Measurements from ENCODE around the gene MCC. TPM values are rescaled to one million over a fixed set of nuclear protein-coding genes. Genes with fewer than 3 reads are reported as not detected.

Gene MCC
- total RNA-seq, 1 donor from 2014 or later, result 2.5 TPM

DNA sequence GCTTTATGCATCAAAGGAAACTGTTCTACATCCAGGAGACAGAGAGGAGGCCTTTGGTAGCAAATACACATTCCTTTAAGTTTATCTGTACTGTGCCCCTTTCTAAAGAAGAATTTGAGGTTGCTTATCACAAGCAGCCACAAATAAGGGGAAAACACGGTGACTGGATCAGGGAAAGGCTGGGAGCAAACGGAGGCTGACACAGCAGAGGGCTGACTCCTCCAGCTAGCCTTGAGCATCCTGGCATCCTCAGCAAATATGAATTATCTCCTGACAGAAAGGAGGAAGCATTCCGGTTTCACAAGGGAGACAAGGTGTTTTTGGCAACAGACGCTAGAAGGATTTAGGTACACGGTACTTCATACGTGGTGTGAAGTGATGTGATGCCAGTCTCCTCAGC lies 378.1 kb downstream of the MCC start:
- H3K4me2 ChIP-seq, result no peak overlapping the region
- no peaks in the 10 kb centered on the region for H3K79me2 ChIP-seq (ENCODE audit: low read depth)
- Mint-ChIP-seq H3K36me3 (peaks cover 7% of the 10 kb centered on the region), H3K9me3 (peaks cover 11% of the 10 kb centered on the region), H3K27me3 (ENCODE audit: insufficient read depth, low read depth) (no peaks in the 10 kb centered on the region), H3K4me1 (no peaks in the 10 kb centered on the region), H3K27ac (no peak overlapping the region), H3K4me3 (no peak overlapping the region)
- DNase-seq (ENCODE audit: low spot score), result no peak
- no peaks in the 10 kb centered on the region for H4K20me1 ChIP-seq (ENCODE audit: low read depth)
- H3K27ac ChIP-seq, result no peak overlapping the region
- H3F3A ChIP-seq (ENCODE audit: low read depth), result no peaks in the 10 kb centered on the region
- no peak overlapping the region for H2AFZ ChIP-seq (replicated peaks)
- H3K4me1 ChIP-seq, result no peaks in the 10 kb centered on the region
- H3K9ac ChIP-seq, result no peak overlapping the region
- H3K4me3 ChIP-seq, result no peak overlapping the region
- no peaks in the 10 kb centered on the region for H3K9me3 ChIP-seq (ENCODE audit: low read depth)
- TF ChIP-seq EZH2 (IDR thresholded peaks at IDR 0.05) (no peak), EZH2phosphoT487 (IDR thresholded peaks at IDR 0.05) (no peak)
- TF ChIP-seq, protein P1, sequence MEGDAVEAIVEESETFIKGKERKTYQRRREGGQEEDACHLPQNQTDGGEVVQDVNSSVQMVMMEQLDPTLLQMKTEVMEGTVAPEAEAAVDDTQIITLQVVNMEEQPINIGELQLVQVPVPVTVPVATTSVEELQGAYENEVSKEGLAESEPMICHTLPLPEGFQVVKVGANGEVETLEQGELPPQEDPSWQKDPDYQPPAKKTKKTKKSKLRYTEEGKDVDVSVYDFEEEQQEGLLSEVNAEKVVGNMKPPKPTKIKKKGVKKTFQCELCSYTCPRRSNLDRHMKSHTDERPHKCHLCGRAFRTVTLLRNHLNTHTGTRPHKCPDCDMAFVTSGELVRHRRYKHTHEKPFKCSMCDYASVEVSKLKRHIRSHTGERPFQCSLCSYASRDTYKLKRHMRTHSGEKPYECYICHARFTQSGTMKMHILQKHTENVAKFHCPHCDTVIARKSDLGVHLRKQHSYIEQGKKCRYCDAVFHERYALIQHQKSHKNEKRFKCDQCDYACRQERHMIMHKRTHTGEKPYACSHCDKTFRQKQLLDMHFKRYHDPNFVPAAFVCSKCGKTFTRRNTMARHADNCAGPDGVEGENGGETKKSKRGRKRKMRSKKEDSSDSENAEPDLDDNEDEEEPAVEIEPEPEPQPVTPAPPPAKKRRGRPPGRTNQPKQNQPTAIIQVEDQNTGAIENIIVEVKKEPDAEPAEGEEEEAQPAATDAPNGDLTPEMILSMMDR (IDR thresholded peaks at IDR 0.05), result no peak
- H3K36me3 ChIP-seq, result no peaks in the 10 kb centered on the region
- H3K27me3 ChIP-seq, result no peaks in the 10 kb centered on the region

DNA sequence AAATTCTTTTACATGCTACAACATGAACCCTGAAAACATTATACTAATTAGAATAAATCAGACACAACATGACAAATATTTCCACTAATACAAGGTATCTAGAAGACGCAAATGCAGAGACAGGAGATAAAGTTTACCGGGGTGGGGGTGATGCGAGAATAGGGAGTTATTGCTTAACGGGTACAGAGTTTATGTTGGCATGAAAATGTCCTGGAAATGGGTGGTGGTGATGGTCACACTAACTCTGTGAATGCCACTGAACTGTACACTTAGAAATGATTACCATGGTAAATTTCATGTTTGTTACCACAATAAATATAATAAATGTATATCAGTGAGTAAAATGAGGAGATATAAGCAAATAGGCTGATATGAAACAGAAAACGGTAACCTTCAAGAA lies 378.9 kb downstream of the MCC start:
- Histone ChIP-seq H3K4me1 (no peaks in the 10 kb centered on the region), H2AFZ (replicated peaks) (no peak overlapping the region), H3K36me3 (no peaks in the 10 kb centered on the region), H3K9ac (no peak overlapping the region), H3K27me3 (no peaks in the 10 kb centered on the region), H3K79me2 (ENCODE audit: low read depth) (no peaks in the 10 kb centered on the region), H3K4me2 (no peak overlapping the region), H3K9me3 (ENCODE audit: low read depth) (no peaks in the 10 kb centered on the region), H4K20me1 (ENCODE audit: low read depth) (no peaks in the 10 kb centered on the region), H3K27ac (no peak overlapping the region), H3K4me3 (no peak overlapping the region), H3F3A (ENCODE audit: low read depth) (no peaks in the 10 kb centered on the region)
- Mint-ChIP-seq H3K36me3 (peaks cover 7% of the 10 kb centered on the region), H3K4me3 (no peak overlapping the region), H3K4me1 (no peaks in the 10 kb centered on the region), H3K27me3 (ENCODE audit: insufficient read depth, low read depth) (no peaks in the 10 kb centered on the region), H3K9me3 (peaks cover 9% of the 10 kb centered on the region), H3K27ac (no peak overlapping the region)
- TF ChIP-seq EZH2phosphoT487 (IDR thresholded peaks at IDR 0.05), result no peak
- TF ChIP-seq EZH2 (IDR thresholded peaks at IDR 0.05), result no peak
- TF ChIP-seq, protein P1 (IDR thresholded peaks at IDR 0.05), result no peak
- DNase-seq (ENCODE audit: low spot score), result no peak

DNA sequence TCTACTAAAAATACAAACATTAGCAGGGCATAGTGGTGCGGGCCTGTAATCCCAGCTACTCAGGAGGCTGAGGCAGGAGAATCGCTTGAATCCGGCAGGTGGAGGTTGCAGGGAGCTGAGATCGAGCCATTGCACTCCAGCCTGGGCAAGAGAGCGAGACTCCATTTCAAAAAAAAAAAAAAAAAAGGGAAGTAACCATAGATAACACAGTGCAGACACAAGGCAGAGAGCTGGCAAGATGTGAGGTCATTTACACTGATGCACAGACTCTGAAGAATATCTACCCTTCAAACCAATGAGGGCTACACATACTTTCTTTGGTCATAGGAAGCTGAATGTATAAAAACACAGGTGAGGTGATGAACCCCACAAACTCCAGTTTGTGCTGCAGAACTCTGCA lies 379.8 kb downstream of the MCC start:
- no peaks in the 10 kb centered on the region for H3K79me2 ChIP-seq (ENCODE audit: low read depth)
- no peaks in the 10 kb centered on the region for H3K36me3 ChIP-seq
- H3K4me3 ChIP-seq, result no peak overlapping the region
- Mint-ChIP-seq H3K36me3 (peaks cover under 1% of the 10 kb centered on the region), H3K9me3 (peaks cover under 1% of the 10 kb centered on the region), H3K27me3 (ENCODE audit: insufficient read depth, low read depth) (no peaks in the 10 kb centered on the region), H3K4me3 (no peak overlapping the region), H3K4me1 (no peaks in the 10 kb centered on the region), H3K27ac (no peak overlapping the region)
- H3K9me3 ChIP-seq (ENCODE audit: low read depth), result no peaks in the 10 kb centered on the region
- H3K27me3 ChIP-seq, result no peaks in the 10 kb centered on the region
- H3K9ac ChIP-seq, result no peak overlapping the region
- no peak overlapping the region for H2AFZ ChIP-seq (replicated peaks)
- no peaks in the 10 kb centered on the region for H3F3A ChIP-seq (ENCODE audit: low read depth)
- H4K20me1 ChIP-seq (ENCODE audit: low read depth), result no peaks in the 10 kb centered on the region
- no peak overlapping the region for H3K4me2 ChIP-seq
- H3K4me1 ChIP-seq, result no peaks in the 10 kb centered on the region
- TF ChIP-seq EZH2phosphoT487 (IDR thresholded peaks at IDR 0.05) (no peak), EZH2 (IDR thresholded peaks at IDR 0.05) (no peak)
- TF ChIP-seq, protein P1 (IDR thresholded peaks at IDR 0.05), result no peak
- H3K27ac ChIP-seq, result no peak overlapping the region
- no peak for DNase-seq (ENCODE audit: low spot score)
